H1 (cell line): Measurements from ENCODE around the gene PRR7.

ENCODE experiments used
- CREB1 ChIP-seq: IDR thresholded peaks from 2 replicates; pipeline ENCODE4 v1.6.1; 2012; ENCODE audit warnings: inconsistent platforms
- FOSL1 ChIP-seq: IDR thresholded peaks from 2 replicates; pipeline ENCODE4 v1.6.1; 2011; ENCODE audit warnings: mild to moderate bottlenecking, low read depth, low read length, moderate library complexity; ENCODE audit not compliant: insufficient read depth
- PHF8 ChIP-seq: fragments of 200-600 bp; sonication (generic); conservative IDR thresholded peaks from 2 replicates; pipeline ENCODE4 v1.7.1; 2012; ENCODE audit warnings: low read depth, mild to moderate bottlenecking, inconsistent platforms, low read length, moderate library complexity
- POLR2A ChIP-seq, 2 experiments: IDR thresholded peaks; 1 replicate in 1 of 2; 2 replicates in 1 of 2; pipeline ENCODE4 v1.6.1; 2011; ENCODE audit warnings: low read depth in 2 of 2, low read length in 2 of 2, mild to moderate bottlenecking in 2 of 2; ENCODE audit errors: control extremely low read depth in 1 of 2
- TEAD4 ChIP-seq: IDR thresholded peaks from 2 replicates; pipeline ENCODE4 v1.6.1; 2012; ENCODE audit warnings: low read depth, low read length, inconsistent platforms, mixed read lengths
- TF ChIP-seq, protein P1 (sequence below): IDR thresholded peaks from 2 replicates; pipeline ENCODE4 v1.6.1; 2012; ENCODE audit warnings: low read length, inconsistent platforms
- TF ChIP-seq, protein P2 (sequence below), 3 experiments: IDR thresholded peaks; 1 replicate in 2 of 3; 2 replicates in 1 of 3; pipeline versions ENCODE4 v1.5.1 to v1.6.1; 2011; ENCODE audit warnings: low read length in 3 of 3, mild to moderate bottlenecking in 3 of 3, inconsistent platforms in 2 of 3, low read depth in 1 of 3, moderate library complexity in 1 of 3; ENCODE audit not compliant: insufficient read depth in 1 of 3; ENCODE audit errors: control extremely low read depth in 1 of 3

DNA sequence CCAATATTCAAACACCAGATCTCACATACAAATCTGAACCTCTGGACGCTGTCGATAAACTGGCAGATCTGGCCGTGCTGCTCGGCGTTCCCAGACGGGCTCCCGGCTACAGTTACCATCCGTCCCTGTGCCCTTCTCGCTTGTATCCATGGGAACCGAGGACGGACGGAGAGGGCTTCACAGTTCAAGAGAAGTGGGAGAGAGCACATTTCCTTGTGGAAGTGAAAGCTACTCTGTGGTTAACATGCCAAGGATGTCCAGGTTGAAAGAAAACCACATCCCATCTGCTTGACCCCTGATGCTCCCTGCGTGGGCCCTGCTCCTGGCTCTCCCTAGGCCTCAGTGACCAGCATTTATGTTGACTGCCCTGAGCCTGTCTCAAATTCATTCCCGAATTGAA lies 33.2 kb downstream of the PRR7 start:
- TF ChIP-seq, protein P1, sequence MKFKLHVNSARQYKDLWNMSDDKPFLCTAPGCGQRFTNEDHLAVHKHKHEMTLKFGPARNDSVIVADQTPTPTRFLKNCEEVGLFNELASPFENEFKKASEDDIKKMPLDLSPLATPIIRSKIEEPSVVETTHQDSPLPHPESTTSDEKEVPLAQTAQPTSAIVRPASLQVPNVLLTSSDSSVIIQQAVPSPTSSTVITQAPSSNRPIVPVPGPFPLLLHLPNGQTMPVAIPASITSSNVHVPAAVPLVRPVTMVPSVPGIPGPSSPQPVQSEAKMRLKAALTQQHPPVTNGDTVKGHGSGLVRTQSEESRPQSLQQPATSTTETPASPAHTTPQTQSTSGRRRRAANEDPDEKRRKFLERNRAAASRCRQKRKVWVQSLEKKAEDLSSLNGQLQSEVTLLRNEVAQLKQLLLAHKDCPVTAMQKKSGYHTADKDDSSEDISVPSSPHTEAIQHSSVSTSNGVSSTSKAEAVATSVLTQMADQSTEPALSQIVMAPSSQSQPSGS: no peak
- no peak for TF ChIP-seq POLR2A (IDR thresholded peaks at IDR 0.05; ENCODE audit: control extremely low read depth in 1 of 2, low read depth in 2 of 2, low read length in 2 of 2)
- TF ChIP-seq, protein P2, sequence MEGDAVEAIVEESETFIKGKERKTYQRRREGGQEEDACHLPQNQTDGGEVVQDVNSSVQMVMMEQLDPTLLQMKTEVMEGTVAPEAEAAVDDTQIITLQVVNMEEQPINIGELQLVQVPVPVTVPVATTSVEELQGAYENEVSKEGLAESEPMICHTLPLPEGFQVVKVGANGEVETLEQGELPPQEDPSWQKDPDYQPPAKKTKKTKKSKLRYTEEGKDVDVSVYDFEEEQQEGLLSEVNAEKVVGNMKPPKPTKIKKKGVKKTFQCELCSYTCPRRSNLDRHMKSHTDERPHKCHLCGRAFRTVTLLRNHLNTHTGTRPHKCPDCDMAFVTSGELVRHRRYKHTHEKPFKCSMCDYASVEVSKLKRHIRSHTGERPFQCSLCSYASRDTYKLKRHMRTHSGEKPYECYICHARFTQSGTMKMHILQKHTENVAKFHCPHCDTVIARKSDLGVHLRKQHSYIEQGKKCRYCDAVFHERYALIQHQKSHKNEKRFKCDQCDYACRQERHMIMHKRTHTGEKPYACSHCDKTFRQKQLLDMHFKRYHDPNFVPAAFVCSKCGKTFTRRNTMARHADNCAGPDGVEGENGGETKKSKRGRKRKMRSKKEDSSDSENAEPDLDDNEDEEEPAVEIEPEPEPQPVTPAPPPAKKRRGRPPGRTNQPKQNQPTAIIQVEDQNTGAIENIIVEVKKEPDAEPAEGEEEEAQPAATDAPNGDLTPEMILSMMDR (IDR thresholded peaks at IDR 0.05; ENCODE audit: control extremely low read depth in 1 of 3, insufficient read depth in 1 of 3, low read depth in 1 of 3, low read length in 3 of 3): no peak
- no peak for TF ChIP-seq TEAD4
- no peak for TF ChIP-seq PHF8
- TF ChIP-seq FOSL1: no peak
- no peak for TF ChIP-seq CREB1
